HFF-Myc (cell line): ENCODE measurements around the gene BIN1.

Experiments used
- DNase-seq: peaks from one replicate; pipeline ENCODE4 v3.0.0-alpha.2; 2011; ENCODE audit warnings: low read depth; ENCODE audit errors: extremely low read depth
- H3K4me3 ChIP-seq: replicated peaks from 2 replicates; pipeline ENCODE4 v1.5.1; 2011; ENCODE audit warnings: low read depth, mild to moderate bottlenecking, control low read depth, low read length
- TF ChIP-seq, protein P1 (sequence below): IDR thresholded peaks from 2 replicates; pipeline ENCODE4 v1.5.1; 2012; ENCODE audit warnings: mild to moderate bottlenecking, low read depth, low read length, control low read depth; ENCODE audit errors: missing control alignments

The BIN1 gene

GRCh38 chr2:127092901-127093516 lies 13.9 kb downstream of the BIN1 start:
- no peak for DNase-seq
- no peak overlapping the region for H3K4me3 ChIP-seq
- TF ChIP-seq, protein P1, sequence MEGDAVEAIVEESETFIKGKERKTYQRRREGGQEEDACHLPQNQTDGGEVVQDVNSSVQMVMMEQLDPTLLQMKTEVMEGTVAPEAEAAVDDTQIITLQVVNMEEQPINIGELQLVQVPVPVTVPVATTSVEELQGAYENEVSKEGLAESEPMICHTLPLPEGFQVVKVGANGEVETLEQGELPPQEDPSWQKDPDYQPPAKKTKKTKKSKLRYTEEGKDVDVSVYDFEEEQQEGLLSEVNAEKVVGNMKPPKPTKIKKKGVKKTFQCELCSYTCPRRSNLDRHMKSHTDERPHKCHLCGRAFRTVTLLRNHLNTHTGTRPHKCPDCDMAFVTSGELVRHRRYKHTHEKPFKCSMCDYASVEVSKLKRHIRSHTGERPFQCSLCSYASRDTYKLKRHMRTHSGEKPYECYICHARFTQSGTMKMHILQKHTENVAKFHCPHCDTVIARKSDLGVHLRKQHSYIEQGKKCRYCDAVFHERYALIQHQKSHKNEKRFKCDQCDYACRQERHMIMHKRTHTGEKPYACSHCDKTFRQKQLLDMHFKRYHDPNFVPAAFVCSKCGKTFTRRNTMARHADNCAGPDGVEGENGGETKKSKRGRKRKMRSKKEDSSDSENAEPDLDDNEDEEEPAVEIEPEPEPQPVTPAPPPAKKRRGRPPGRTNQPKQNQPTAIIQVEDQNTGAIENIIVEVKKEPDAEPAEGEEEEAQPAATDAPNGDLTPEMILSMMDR: no peak

- no peak overlapping the region for H3K4me3 ChIP-seq
- DNase-seq: no peak
- TF ChIP-seq, protein P1: no peak
These were observed 14.6 kb downstream of the BIN1 start for GRCh38 chr2:127092306-127092705.

- H3K4me3 ChIP-seq: no peak overlapping the region
- no peak for DNase-seq
- TF ChIP-seq, protein P1: no peak
These were observed 15.1 kb downstream of the BIN1 start for GRCh38 chr2:127091886-127092285.

- TF ChIP-seq, protein P1: no peak
- no peak overlapping the region for H3K4me3 ChIP-seq
- no peak for DNase-seq
These were observed 15.8 kb downstream of the BIN1 start for GRCh38 chr2:127091148-127091547.

DNA sequence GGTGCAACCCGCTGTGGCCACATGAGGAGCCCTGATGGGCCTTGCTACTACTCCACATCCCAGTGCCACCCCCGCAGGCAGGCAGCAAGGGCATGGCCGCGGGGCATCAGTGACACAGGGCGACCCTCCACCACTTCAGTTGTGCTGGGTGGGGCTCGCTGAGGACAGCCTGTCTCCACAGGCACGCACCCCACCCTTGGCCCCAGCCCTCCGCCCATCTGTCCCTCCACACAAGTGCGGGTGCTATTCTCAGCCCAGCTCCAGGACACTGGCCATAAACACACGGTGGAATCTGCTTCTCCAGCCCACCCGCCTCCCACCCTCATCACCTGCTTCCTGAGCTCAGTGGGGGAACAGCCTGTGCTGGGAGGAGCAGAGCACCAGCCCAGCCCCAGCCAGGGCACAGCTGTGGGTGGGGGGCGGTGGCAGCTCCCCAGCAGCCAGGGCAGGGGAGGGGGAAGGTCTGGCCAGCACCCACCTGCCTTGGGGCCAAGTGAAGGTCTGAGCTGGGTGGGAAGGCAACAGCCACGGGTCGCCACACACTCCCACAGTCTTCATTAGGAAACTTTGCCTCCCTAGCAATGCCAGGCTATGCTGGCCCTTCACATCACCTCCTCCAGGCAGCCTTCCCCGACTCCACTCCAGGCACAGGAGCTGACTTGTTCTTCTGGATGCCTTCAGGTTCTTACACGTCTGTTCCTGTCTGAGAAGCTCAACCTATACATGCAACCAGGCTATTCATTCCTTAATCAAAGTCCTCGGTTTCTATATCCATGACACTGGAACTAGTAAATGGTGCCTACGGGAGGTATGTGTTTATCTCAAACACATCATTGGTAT lies 16.5 kb downstream of the BIN1 start:
- H3K4me3 ChIP-seq: no peak overlapping the region
- no peak for DNase-seq
- TF ChIP-seq, protein P1: no peak

DNA sequence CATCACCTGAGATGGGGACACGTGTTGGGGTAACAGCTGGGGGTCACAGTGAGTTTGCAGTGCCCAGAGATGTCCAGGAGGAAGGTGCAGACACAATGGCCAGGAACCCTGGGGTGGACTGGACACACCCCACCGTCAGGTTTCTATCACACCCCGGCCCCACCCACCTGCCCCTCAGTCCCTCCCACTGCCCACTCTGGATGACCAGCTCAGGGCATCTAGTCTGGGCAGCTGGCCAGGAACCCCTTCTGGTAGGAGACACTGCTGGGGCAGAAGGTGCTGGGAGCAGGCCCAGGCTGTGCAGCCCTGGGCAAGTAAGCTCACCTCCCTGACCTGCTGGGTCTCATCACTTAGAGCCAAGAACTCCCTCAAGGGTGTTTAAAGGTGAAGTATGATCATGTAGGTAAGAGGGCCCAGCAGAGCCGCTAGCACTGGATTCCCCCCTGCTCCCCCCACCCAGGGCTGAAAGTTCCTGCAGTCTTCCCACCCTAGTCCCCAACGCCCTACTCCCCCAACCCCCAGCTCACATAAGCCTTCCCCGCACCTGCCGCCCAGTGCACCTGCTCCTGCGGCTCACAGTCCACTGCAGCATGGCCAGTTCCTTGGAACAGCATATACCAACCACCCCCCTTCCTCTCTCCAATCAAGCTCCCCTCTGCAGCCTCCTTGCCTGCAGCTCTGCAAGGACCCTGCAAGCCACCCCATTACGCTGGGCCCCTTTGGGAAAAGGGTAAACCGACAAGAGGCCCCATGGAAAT lies 17.3 kb downstream of the BIN1 start:
- no peak for DNase-seq
- no peak overlapping the region for H3K4me3 ChIP-seq
- TF ChIP-seq, protein P1: no peak
